ENCODE results near the gene RPL41. TPM values are rescaled to one million over a fixed set of nuclear protein-coding genes. Genes with fewer than 3 reads are reported as not detected.

Gene RPL41
- total and polyA plus RNA-seq, 9 of the 15 experiments (the other 6 are each of a cell fraction or from before 2014, with no cell fraction given) = 3,403 to 11,276 (median 5,604) TPM

DNA sequence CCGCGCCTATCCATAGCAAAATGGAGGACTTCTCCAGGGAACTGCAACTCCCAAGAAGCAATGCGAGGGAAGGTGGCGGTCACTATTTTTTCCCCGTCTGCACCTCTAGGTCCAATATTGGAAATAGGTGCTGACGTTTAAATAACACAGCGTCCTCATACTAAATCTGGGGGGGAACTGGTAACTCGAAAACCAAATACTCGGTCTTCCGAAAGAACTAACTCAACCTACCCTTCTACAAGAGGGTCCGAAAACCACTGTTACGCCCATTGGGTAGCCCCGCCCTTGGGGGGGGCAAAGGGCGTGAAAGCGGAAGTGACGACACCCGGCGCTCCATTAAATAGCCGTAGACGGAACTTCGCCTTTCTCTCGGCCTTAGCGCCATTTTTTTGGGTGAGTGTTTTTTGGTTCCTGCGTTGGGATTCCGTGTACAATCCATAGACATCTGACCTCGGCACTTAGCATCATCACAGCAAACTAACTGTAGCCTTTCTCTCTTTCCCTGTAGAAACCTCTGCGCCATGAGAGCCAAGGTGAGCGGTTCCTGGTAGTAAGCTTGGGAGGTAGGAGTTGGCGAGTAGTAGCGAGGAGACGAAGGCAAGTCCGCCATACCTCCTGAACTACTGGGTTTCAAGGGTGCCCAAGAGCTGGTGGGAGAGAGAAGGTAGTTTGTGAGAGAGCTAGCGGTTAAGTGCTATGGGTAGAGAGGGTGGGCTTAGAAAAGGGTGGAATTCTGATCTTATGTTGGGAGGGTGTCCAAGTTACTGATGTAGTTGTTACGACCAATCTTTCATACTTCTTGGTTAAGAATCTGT, at the start of gene RPL41 (continued):
- TF ChIP-seq HEY1 (CRISPR knock-in tag; IDR thresholded peaks at IDR 0.05; ENCODE audit: borderline replicate concordance) (no peak), SIN3B (IDR thresholded peaks at IDR 0.05; ENCODE audit: low read depth) (peak; percentile 60; the same call in 1 of the 2 replicates), ZFX (CRISPR knock-in tag; IDR thresholded peaks at IDR 0.05) (peak; percentile 81), SREBF2 (CRISPR knock-in tag; IDR thresholded peaks at IDR 0.05) (no peak), ZNF175 (CRISPR knock-in tag; IDR thresholded peaks at IDR 0.05; ENCODE audit: low read depth) (peak; percentile 73; the same call in 1 of the 2 replicates), RBBP5 (IDR thresholded peaks at IDR 0.05; ENCODE audit: borderline replicate concordance, insufficient read depth, low read length, poor library complexity, severe bottlenecking) (peak; percentile 98), SMAD2 (IDR thresholded peaks at IDR 0.05; ENCODE audit: low read depth, low read length) (no peak), MAFK (IDR thresholded peaks at IDR 0.05; ENCODE audit: low read length) (no peak), ZNF24 (IDR thresholded peaks at IDR 0.05) (peak; percentile 47; the same call in 1 of the 2 replicates)
- TF ChIP-seq, protein P1, sequence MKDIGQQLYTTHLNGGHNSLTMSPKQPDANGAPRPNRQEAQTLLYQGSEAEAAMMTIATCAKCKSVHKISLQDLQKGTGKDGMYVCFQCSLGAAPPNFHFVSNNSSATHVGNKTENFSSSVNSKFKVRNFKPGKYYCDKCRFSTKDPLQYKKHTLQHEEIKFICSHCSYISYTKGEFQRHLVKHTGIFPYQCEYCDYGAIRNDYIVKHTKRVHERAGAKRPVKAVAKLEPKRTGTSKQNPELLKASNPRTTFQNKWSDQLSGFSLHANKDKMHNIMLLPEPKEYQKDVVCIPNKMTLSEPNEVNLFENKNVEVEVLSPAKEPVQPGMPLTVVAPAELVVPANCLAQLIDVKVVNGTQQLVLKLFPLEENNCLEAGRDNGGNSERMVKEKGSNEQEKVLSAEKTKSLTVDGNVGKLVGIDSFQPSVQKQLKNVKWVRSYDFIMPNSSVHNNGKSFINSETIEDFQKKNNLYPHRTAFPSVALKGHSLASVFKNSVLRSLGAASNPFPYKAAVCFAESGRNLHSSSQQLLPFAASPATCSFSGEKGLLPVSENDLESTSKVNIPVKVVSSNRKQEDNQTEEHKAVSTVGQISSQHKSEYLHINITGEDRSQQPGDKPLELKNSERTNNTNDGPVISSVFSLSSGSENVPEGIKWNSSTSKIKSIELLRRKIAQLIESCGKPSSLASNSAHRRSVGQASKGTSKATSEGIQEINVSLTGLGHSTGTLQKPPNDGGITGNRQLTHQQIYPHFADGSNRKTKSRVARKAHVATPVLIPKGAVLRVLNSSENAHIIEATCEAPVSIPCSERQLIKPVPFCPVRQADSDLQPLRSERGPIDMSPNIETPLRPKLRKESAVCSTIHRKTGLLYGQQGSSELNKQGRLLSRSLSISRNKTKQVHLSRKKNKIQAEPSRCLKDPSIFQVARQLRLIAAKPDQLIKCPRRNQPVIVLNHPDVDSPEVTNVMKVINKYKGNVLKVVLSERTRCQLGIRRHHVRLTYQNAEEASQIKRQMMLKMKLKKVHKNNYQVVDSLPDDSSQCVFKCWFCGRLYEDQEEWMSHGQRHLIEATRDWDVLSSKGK (CRISPR knock-in tag; IDR thresholded peaks at IDR 0.05) = no peak
- TF ChIP-seq, protein P2, sequence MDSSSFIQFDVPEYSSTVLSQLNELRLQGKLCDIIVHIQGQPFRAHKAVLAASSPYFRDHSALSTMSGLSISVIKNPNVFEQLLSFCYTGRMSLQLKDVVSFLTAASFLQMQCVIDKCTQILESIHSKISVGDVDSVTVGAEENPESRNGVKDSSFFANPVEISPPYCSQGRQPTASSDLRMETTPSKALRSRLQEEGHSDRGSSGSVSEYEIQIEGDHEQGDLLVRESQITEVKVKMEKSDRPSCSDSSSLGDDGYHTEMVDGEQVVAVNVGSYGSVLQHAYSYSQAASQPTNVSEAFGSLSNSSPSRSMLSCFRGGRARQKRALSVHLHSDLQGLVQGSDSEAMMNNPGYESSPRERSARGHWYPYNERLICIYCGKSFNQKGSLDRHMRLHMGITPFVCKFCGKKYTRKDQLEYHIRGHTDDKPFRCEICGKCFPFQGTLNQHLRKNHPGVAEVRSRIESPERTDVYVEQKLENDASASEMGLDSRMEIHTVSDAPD (CRISPR knock-in tag; IDR thresholded peaks at IDR 0.05) = no peak
- TF ChIP-seq, protein P3, sequence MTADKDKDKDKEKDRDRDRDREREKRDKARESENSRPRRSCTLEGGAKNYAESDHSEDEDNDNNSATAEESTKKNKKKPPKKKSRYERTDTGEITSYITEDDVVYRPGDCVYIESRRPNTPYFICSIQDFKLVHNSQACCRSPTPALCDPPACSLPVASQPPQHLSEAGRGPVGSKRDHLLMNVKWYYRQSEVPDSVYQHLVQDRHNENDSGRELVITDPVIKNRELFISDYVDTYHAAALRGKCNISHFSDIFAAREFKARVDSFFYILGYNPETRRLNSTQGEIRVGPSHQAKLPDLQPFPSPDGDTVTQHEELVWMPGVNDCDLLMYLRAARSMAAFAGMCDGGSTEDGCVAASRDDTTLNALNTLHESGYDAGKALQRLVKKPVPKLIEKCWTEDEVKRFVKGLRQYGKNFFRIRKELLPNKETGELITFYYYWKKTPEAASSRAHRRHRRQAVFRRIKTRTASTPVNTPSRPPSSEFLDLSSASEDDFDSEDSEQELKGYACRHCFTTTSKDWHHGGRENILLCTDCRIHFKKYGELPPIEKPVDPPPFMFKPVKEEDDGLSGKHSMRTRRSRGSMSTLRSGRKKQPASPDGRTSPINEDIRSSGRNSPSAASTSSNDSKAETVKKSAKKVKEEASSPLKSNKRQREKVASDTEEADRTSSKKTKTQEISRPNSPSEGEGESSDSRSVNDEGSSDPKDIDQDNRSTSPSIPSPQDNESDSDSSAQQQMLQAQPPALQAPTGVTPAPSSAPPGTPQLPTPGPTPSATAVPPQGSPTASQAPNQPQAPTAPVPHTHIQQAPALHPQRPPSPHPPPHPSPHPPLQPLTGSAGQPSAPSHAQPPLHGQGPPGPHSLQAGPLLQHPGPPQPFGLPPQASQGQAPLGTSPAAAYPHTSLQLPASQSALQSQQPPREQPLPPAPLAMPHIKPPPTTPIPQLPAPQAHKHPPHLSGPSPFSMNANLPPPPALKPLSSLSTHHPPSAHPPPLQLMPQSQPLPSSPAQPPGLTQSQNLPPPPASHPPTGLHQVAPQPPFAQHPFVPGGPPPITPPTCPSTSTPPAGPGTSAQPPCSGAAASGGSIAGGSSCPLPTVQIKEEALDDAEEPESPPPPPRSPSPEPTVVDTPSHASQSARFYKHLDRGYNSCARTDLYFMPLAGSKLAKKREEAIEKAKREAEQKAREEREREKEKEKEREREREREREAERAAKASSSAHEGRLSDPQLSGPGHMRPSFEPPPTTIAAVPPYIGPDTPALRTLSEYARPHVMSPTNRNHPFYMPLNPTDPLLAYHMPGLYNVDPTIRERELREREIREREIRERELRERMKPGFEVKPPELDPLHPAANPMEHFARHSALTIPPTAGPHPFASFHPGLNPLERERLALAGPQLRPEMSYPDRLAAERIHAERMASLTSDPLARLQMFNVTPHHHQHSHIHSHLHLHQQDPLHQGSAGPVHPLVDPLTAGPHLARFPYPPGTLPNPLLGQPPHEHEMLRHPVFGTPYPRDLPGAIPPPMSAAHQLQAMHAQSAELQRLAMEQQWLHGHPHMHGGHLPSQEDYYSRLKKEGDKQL (CRISPR knock-in tag; IDR thresholded peaks at IDR 0.05; ENCODE audit: borderline replicate concordance) = no peak
- TF ChIP-seq, protein P4, sequence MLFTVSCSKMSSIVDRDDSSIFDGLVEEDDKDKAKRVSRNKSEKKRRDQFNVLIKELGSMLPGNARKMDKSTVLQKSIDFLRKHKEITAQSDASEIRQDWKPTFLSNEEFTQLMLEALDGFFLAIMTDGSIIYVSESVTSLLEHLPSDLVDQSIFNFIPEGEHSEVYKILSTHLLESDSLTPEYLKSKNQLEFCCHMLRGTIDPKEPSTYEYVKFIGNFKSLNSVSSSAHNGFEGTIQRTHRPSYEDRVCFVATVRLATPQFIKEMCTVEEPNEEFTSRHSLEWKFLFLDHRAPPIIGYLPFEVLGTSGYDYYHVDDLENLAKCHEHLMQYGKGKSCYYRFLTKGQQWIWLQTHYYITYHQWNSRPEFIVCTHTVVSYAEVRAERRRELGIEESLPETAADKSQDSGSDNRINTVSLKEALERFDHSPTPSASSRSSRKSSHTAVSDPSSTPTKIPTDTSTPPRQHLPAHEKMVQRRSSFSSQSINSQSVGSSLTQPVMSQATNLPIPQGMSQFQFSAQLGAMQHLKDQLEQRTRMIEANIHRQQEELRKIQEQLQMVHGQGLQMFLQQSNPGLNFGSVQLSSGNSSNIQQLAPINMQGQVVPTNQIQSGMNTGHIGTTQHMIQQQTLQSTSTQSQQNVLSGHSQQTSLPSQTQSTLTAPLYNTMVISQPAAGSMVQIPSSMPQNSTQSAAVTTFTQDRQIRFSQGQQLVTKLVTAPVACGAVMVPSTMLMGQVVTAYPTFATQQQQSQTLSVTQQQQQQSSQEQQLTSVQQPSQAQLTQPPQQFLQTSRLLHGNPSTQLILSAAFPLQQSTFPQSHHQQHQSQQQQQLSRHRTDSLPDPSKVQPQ (CRISPR knock-in tag; IDR thresholded peaks at IDR 0.05; ENCODE audit: borderline replicate concordance) = no peak

Measured in K562 (cell line).